Right lobe of liver (tissue), 6 donors: ENCODE measurements around the gene WDR35. TPM values are rescaled to one million over a fixed set of nuclear protein-coding genes. Genes with fewer than 3 reads are reported as not detected.

Source experiments
- ATAC-seq, 4 donors: fragments of 200-7000 bp; cut with Tn5 transposase; one replicate each; pipeline ENCODE4 v1.9.1; 2020; ENCODE audit warnings: mild to moderate bottlenecking in 4 of 4, moderate library complexity in 4 of 4
- DNase-seq, 3 donors: peaks; one replicate each; pipeline ENCODE4 v3.0.0-alpha.2; 2020
- H3K27ac ChIP-seq, 3 donors: fragments of 200-600 bp; one replicate each; pipeline ENCODE4 v1.8.0; 2022
- H3K27me3 ChIP-seq, 2 donors: fragments of 200-600 bp; one replicate each; pipeline ENCODE4 v1.8.0; 2022
- H3K36me3 ChIP-seq, 4 donors: fragments of 200-600 bp; sonication (generic) in 1 of 4; one replicate each; pipeline versions ENCODE4 v1.5.1 to v1.8.0; 2017 to 2022; ENCODE audit warnings: control low read depth in 1 of 4
- H3K4me1 ChIP-seq, 4 donors: fragments of 200-600 bp; sonication (generic) in 1 of 4; one replicate each; pipeline versions ENCODE4 v1.5.1 to v1.8.0; 2017 to 2022; ENCODE audit warnings: control low read depth in 1 of 4
- H3K4me3 ChIP-seq, 3 donors: fragments of 200-600 bp; one replicate each; pipeline ENCODE4 v1.8.0; 2022
- H3K9me3 ChIP-seq, 4 donors: fragments of 200-600 bp; sonication (generic) in 1 of 4; one replicate each; pipeline versions ENCODE4 v1.5.1 to v1.8.0; 2017 to 2022; ENCODE audit warnings: control low read depth in 1 of 4
- POLR2A ChIP-seq: fragments of 450-650 bp; IDR thresholded peaks from one replicate; pipeline ENCODE4 v1.6.1; 2017; ENCODE audit warnings: antibody characterized with exemption, mild to moderate bottlenecking
- WGBS: methylation state at CpG from one replicate; pipeline ENCODE4 v1.1.6; 2018; ENCODE audit warnings: low coverage, low lambda C conversion rate; ENCODE audit not compliant: insufficient coverage; ENCODE audit errors: missing lambda C conversion rate; 5-methylcytosine and 5-hydroxymethylcytosine counted together
- intact Hi-C, 2 donors: fragments of 100-400 bp; cut with DNase I; formaldehyde crosslinking; loops; one replicate each; pipeline versions ENCODE4 v1.11.2 to v1.14.1; 2022
- total RNA-seq, 6 experiments: library from RNA; depleted of rRNA in 2 of 6; stranded (reverse); fragments of >200 nt in 2 of 6; fragmentation: NEBNext Ultra II Directional in 3 of 6; extraction: Animal tissue kit (Norgen Biotek cat#: 25700) in 3 of 6; gene quantifications; one replicate each; pipeline versions ENCODE4 v1.1.0 to v1.2.4, GENCODE V29; 2016 to 2023
- TF ChIP-seq, protein P1 (sequence below), 4 donors: fragments of 200-600 bp in 3 of 4; fragments of 450-650 bp in 1 of 4; IDR thresholded peaks; one replicate each; pipeline versions ENCODE4 v1.5.1 to v1.8.0; 2016 to 2022; ENCODE audit warnings: antibody characterized with exemption in 4 of 4, mild to moderate bottlenecking in 2 of 4
- donor health status: DM: no; HTN: yes; CAD: no.
- donor health status: DM: no; HTN: no; CAD: no.
- donor health status: DM: no; HTN: no; CAD: no.
- donor health status: DM: no; HTN: yes; CAD: no.
- donor health status: DM: no; HTN: yes; CAD: no.

The WDR35 gene
- total RNA-seq, 6 experiments from 2014 or later: 1.2 to 3.3 (median 2.5) TPM

DNA sequence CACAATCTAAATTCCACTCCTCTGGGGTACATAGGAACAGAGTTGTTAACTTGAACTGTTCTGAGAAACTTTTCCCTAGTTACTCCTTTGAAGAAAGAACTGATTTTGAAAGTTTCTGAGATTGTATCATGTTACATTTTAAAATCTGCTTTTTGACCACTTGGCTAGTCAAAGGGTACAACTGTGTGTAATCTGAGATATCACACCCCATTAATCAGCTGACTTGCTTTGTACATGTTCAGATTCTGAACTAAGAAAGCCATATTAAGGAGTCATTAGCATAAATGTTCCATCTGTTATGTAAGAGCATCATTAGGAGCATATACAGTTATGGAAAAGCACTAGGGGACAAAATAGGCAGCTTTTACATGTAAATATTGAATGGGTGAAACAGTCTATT lies 3.8 kb upstream of the WDR35 start:
- intact Hi-C loops: no loop called here
- DNase-seq: no peak
- TF ChIP-seq, protein P1, sequence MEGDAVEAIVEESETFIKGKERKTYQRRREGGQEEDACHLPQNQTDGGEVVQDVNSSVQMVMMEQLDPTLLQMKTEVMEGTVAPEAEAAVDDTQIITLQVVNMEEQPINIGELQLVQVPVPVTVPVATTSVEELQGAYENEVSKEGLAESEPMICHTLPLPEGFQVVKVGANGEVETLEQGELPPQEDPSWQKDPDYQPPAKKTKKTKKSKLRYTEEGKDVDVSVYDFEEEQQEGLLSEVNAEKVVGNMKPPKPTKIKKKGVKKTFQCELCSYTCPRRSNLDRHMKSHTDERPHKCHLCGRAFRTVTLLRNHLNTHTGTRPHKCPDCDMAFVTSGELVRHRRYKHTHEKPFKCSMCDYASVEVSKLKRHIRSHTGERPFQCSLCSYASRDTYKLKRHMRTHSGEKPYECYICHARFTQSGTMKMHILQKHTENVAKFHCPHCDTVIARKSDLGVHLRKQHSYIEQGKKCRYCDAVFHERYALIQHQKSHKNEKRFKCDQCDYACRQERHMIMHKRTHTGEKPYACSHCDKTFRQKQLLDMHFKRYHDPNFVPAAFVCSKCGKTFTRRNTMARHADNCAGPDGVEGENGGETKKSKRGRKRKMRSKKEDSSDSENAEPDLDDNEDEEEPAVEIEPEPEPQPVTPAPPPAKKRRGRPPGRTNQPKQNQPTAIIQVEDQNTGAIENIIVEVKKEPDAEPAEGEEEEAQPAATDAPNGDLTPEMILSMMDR (IDR thresholded peaks at IDR 0.05): no peak
- no peak for TF ChIP-seq POLR2A
- Histone ChIP-seq H3K4me1 (peaks cover 0 to 11% (median 0%) of the 10 kb centered on the region in 4 donors), H3K4me3 (no peak overlapping the region), H3K27me3 (no peaks in the 10 kb centered on the region), H3K36me3 (no peaks in the 10 kb centered on the region), H3K27ac (no peak overlapping the region), H3K9me3 (no peaks in the 10 kb centered on the region)
- ATAC-seq: no peak

DNA sequence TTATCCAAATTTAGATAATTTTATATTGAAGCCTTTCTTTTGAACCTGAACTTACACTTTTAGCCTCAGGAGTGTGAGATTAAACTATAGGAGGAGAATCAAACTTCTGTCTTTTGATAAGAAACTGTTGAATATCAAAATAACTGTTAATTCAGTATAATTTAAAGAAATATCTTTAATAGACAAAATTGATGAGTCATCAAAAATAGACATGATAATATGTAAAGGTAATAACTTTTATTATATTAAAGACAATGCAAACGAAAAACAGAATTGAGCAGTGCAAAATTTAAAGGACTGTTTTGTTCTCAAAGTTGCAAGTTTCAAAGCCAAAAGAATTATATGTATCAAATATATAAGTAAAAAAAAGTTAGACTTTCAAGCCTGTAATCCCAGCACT lies 2.0 kb upstream of the WDR35 start:
- intact Hi-C loops: no loop called here

DNA sequence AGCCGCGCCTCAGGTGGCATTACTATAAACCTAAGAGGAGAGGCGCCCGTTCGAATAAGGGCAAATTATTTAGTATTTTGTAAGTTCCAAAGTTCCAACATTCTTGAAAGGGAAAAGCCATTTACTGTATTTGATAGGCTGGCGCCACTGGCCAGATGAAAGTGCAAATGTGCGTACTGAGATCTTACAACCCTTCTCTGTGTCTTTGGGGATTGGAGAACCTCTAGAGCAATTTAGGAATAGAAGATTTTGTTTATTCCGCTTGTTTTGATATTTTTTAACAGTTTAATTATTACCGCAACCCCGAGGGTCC lies 467 bp upstream of the WDR35 start:
- H3K4me1 ChIP-seq: peaks cover 0 to 13% (median 0%) of the 10 kb centered on the region in 4 donors
- WGBS: 10% methylated on average over 10 of the region's 10 CpGs
- TF ChIP-seq, protein P1 (IDR thresholded peaks at IDR 0.05): no peak
- TF ChIP-seq POLR2A: no peak
- ATAC-seq: peak in 1 of 4 donors; percentile 2
- no peak overlapping the region for H3K27ac ChIP-seq
- no peak for DNase-seq
- no peaks in the 10 kb centered on the region for H3K27me3 ChIP-seq
- H3K36me3 ChIP-seq: no peaks in the 10 kb centered on the region
- no peaks in the 10 kb centered on the region for H3K9me3 ChIP-seq
- peak overlapping the region; percentile 71 to 88 (median 85) for H3K4me3 ChIP-seq
- intact Hi-C loops: no loop called here

More for the DNA sequence above, 2.0 kb upstream of the WDR35 start:
- H3K9me3 ChIP-seq: no peaks in the 10 kb centered on the region
- peaks cover 0 to 13% (median 0%) of the 10 kb centered on the region in 4 donors for H3K4me1 ChIP-seq
- no peak overlapping the region for H3K27ac ChIP-seq
- H3K27me3 ChIP-seq: no peaks in the 10 kb centered on the region
- H3K4me3 ChIP-seq: no peak overlapping the region
- ATAC-seq (no peak), DNase-seq (no peak)
- no peak for TF ChIP-seq POLR2A
- TF ChIP-seq, protein P1 (IDR thresholded peaks at IDR 0.05): no peak
- WGBS: 65% methylated on average over 1 of the region's 1 CpG
- no peaks in the 10 kb centered on the region for H3K36me3 ChIP-seq

DNA sequence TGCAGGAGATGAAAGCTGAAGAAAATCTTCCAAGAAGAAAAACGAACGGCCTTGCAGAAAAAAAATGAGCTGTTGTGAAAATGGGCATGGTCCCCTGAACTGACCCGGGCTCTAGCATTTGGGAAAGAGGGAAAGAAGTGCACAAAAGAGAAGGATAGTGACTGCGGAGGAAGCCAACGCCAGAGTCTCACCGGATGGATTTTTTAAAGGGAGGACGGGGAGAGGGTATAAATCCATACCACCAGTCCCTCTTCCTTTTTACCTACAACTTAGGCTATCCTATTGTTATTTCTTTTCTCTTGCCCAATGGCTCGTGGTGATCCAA lies 601 bp downstream of the WDR35 start:
- Histone ChIP-seq H3K36me3 (no peaks in the 10 kb centered on the region), H3K27ac (no peak overlapping the region), H3K4me3 (peak overlapping the region; percentile 71 to 88 (median 85)), H3K9me3 (no peaks in the 10 kb centered on the region), H3K4me1 (peaks cover 0 to 13% (median 0%) of the 10 kb centered on the region in 4 donors), H3K27me3 (no peaks in the 10 kb centered on the region)
- DNase-seq (no peak), ATAC-seq (no peak)
- intact Hi-C loops: no loop called here
- no peak for TF ChIP-seq POLR2A
- TF ChIP-seq, protein P1 (IDR thresholded peaks at IDR 0.05): no peak
- WGBS: 9% methylated on average over 8 of the region's 8 CpGs

DNA sequence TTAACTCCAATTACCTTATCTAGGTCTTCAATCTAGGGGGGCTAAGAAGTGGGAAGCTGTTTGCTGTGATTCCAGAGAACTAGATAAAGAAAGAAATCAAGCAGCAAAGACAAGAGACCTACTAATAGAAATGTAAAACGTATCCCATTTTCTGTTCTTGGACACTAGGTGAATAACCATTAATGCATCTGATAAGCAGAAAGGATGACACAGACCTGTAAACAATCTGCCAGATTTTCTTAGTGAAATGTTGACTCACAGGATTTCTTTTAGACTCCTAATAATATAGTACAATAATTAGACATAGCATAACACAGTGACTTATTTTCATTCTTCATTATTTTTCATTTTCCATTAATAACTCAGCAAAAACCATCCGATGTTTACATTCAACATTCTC lies 1.3 kb downstream of the WDR35 start:
- no peaks in the 10 kb centered on the region for H3K36me3 ChIP-seq
- no peak for TF ChIP-seq POLR2A
- TF ChIP-seq, protein P1 (IDR thresholded peaks at IDR 0.05): no peak
- no peak overlapping the region for H3K27ac ChIP-seq
- WGBS: 77% methylated on average over 2 of the region's 2 CpGs
- DNase-seq (no peak), ATAC-seq (no peak)
- H3K27me3 ChIP-seq: no peaks in the 10 kb centered on the region
- H3K9me3 ChIP-seq: no peaks in the 10 kb centered on the region
- peaks cover 0 to 13% (median 0%) of the 10 kb centered on the region in 4 donors for H3K4me1 ChIP-seq
- no peak overlapping the region for H3K4me3 ChIP-seq
- intact Hi-C loops: no loop called here
